Skeletal muscle satellite cell (primary cell): Measurements from ENCODE around the gene LILRB3. TPM values are rescaled to one million over a fixed set of nuclear protein-coding genes. Genes with fewer than 3 reads are reported as not detected.
"Not testable (repeated sequence)": the region's sequence is repeated elsewhere in the genome, so short reads cannot be mapped to it uniquely, and the experiment has no call there.

Experiments
- H3K27me3 ChIP-seq: 2 replicates; pipeline ENCODE4 v1.7.0; 2013; ENCODE audit warnings: low read length; ENCODE audit not compliant: control insufficient read depth, insufficient read depth
- H3K36me3 ChIP-seq: 2 replicates; pipeline ENCODE4 v1.7.0; 2013; ENCODE audit warnings: mild to moderate bottlenecking, control low read depth, low read length; ENCODE audit not compliant: insufficient read depth
- H3K4me1 ChIP-seq: 2 replicates; pipeline ENCODE4 v1.7.0; 2013; ENCODE audit warnings: low read length; ENCODE audit not compliant: control insufficient read depth, insufficient read depth
- H3K4me2 ChIP-seq: 2 replicates; pipeline ENCODE4 v1.7.0; 2013; ENCODE audit warnings: mild to moderate bottlenecking, low read length
- H3K4me3 ChIP-seq: 2 replicates; pipeline ENCODE4 v1.7.0; 2013; ENCODE audit warnings: low read length
- H3K9ac ChIP-seq: 2 replicates; pipeline ENCODE4 v1.7.0; 2013; ENCODE audit warnings: mild to moderate bottlenecking, low read depth, low read length, moderate library complexity
- H3K9me3 ChIP-seq: replicated peaks from 2 replicates; pipeline ENCODE4 v1.7.0; 2013; ENCODE audit warnings: mild to moderate bottlenecking, control low read depth, low read length
- total RNA-seq: library from RNA; depleted of rRNA; stranded (reverse); fragments of >200 nt; gene quantifications from 2 replicates; pipeline ENCODE4 v1.2.3, GENCODE V29; 2012; rRNA removed

LILRB3 gene
- total RNA-seq: under 0.01 and 0.25 TPM in 2 replicates

- not testable (repeated sequence) for H3K9ac ChIP-seq, H3K4me2 ChIP-seq, H3K4me3 ChIP-seq, H3K36me3 ChIP-seq, H3K4me1 ChIP-seq, H3K9me3 ChIP-seq, H3K27me3 ChIP-seq
Observed at GRCh38 chr19:54222474-54223276, at the start of gene LILRB3. TSS of gene LILRB3 (minus strand) at chr19:54223007. CDS start at chr19:54222976, 31 bp downstream.

GRCh38 chr19:54272181-54272580 is 49.4 kb upstream of the LILRB3 start:
- H3K27me3 ChIP-seq, H3K9me3 ChIP-seq, H3K4me1 ChIP-seq, H3K36me3 ChIP-seq, H3K9ac ChIP-seq, H3K4me2 ChIP-seq, H3K4me3 ChIP-seq: not testable (repeated sequence)

GRCh38 chr19:54271587-54271986 is 48.8 kb upstream of the LILRB3 start:
- not testable (repeated sequence) for H3K4me1 ChIP-seq, H3K9ac ChIP-seq, H3K36me3 ChIP-seq, H3K4me2 ChIP-seq, H3K4me3 ChIP-seq, H3K27me3 ChIP-seq, H3K9me3 ChIP-seq

DNA sequence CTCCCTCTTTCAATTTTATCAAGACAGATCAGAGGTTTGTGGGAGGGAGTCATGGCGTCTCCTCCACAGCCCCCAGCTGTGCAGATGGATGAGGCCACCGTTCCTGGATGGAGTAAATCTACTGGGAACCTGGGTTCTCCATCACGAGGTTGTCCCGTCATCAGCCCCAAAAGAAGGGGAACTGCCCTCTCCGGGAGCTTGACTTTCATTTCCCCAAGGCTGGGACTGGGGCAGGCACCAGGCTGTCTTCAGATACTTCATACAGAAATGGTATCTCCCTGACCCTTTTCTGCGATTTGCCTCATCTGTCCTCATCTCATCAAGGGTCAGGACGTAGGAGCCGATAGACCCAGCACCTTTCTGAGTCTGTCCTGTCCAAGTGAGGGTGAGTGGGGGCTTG is 48.3 kb upstream of the LILRB3 start:
- no peak overlapping the region for H3K4me2 ChIP-seq
- H3K4me3 ChIP-seq: no peak overlapping the region
- H3K9me3 ChIP-seq: no peaks in the 10 kb centered on the region
- H3K36me3 ChIP-seq: no peaks in the 10 kb centered on the region
- H3K9ac ChIP-seq: no peak overlapping the region
- peaks cover 3% of the 10 kb centered on the region for H3K27me3 ChIP-seq
- H3K4me1 ChIP-seq: no peaks in the 10 kb centered on the region

DNA sequence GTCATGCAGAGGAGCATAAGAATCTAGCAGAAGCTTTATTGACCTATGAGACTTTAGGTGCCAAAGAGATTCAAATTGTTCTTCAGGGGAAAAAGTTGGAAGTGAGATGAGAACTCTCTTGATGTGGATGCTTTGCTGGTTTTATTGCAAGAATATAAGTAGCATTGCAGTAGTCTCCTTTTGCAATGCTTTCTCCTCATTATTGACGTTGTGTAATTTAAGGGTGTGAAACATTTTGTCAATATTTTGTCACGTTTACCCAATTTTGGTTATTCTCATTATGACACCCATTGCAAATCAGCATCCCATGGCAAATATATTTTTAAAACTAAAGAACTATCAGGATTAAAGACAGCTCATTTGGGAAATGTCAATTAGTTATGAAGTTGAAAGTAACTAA is 46.1 kb upstream of the LILRB3 start:
- Histone ChIP-seq H3K4me3 (no peak overlapping the region), H3K9me3 (no peaks in the 10 kb centered on the region), H3K4me2 (no peak overlapping the region), H3K4me1 (no peaks in the 10 kb centered on the region), H3K36me3 (no peaks in the 10 kb centered on the region), H3K27me3 (peaks cover 3% of the 10 kb centered on the region), H3K9ac (no peak overlapping the region)

DNA sequence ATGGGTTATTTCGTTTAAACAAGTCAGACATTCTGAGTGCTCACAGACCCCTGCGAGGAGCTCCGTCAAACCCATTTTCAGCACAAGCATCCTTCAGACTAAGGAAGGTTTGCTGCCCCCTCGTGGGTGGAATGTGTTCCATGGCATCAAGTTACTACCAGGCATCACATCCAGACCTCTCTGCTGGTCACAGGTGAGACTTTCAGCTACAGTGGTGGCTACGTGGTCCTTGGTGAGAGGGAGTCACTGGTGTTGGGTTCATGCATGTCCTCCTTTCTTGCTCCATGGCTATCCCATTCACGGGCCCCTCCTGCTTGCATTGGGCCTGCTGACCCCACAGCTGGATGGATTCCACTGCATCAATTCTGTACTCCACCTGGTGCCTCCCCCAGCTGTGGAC is 43.3 kb upstream of the LILRB3 start:
- Histone ChIP-seq H3K4me2 (no peak overlapping the region), H3K9me3 (no peaks in the 10 kb centered on the region), H3K9ac (no peak overlapping the region), H3K27me3 (no peaks in the 10 kb centered on the region), H3K4me1 (no peaks in the 10 kb centered on the region), H3K4me3 (no peak overlapping the region), H3K36me3 (no peaks in the 10 kb centered on the region)

DNA sequence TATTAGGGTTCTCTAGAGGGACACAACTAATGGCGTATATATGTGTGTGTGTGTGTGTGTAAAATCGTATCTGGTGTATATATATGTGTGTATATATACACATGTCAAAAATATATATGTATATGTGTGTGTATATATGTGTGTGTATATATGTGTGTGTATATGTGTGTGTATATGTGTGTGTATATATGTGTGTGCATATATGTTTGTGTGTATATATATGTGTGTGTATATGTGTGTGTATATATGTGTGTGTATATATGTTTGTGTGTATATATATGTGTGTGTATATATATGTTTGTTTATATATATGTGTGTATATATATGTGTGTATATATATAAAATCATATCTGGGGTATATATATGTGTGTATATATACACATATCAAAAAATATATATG is 39.7 kb upstream of the LILRB3 start:
- H3K9me3 ChIP-seq: no peaks in the 10 kb centered on the region
- H3K27me3 ChIP-seq: peaks cover 4% of the 10 kb centered on the region
- no peaks in the 10 kb centered on the region for H3K36me3 ChIP-seq
- no peak overlapping the region for H3K9ac ChIP-seq
- H3K4me3 ChIP-seq: no peak overlapping the region
- no peaks in the 10 kb centered on the region for H3K4me1 ChIP-seq
- no peak overlapping the region for H3K4me2 ChIP-seq

GRCh38 chr19:54262066-54262465 is 39.3 kb upstream of the LILRB3 start:
- no peaks in the 10 kb centered on the region for H3K36me3 ChIP-seq
- no peaks in the 10 kb centered on the region for H3K9me3 ChIP-seq
- no peak overlapping the region for H3K4me3 ChIP-seq
- no peak overlapping the region for H3K4me2 ChIP-seq
- no peak overlapping the region for H3K9ac ChIP-seq
- peaks cover 8% of the 10 kb centered on the region for H3K27me3 ChIP-seq
- H3K4me1 ChIP-seq: no peaks in the 10 kb centered on the region

- H3K9me3 ChIP-seq: no peaks in the 10 kb centered on the region
- H3K36me3 ChIP-seq: no peaks in the 10 kb centered on the region
- peaks cover 19% of the 10 kb centered on the region for H3K27me3 ChIP-seq
- H3K4me2 ChIP-seq: no peak within 1 kb of the TSS
- H3K9ac ChIP-seq: no peak within 1 kb of the TSS
- H3K4me3 ChIP-seq: no peak within 1 kb of the TSS
- H3K4me1 ChIP-seq: no peaks in the 10 kb centered on the region
Observed at GRCh38 chr19:54257116-54257480, 34.3 kb upstream of the LILRB3 start, which contains the start of gene LILRB5. TSS of gene LILRB5 (minus strand) at chr19:54257273. CDS start at chr19:54257193, 80 bp downstream.

DNA sequence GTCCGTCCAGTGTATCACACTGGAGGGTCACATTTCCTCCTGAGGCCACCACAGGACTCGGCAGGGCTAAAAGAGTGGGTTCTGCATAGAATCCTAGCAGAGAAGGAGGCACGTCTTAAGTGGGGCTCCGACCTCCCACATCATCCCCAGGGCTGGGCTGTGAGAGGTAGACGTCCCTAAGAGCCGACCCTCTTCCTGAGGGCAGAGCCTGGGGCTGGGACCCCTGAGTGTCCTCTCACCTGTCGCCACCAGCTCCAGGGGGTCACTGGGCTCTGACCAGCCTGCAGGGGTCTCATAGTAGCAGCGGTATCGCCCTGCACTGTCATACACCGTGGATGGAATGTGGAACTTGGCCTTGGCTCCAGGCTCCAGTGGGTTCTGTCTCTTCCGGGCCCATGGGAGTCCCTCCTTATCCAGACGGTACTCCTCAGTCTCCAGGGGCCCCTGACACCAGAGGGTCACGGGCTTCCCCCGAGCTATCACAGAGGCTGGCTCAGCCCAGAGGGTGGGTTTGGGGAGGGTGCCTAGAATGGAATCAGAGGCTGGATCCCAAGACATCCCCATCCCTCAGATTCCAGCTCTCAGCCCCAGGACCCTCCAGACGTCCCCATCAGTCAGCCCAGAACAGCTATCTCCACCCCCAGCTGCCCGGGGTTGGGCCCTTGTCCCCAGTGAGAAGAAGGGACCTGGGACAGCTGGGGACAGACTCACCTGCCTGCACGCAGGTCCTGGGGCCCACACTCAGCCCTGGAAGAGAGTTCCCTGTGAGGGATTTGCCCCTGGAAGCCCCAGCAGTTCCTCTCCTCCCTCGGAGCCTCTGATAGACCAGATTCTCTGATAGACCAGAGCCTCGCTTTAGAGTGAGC is 33.7 kb upstream of the LILRB3 start:
- H3K4me1 ChIP-seq: no peaks in the 10 kb centered on the region
- H3K4me2 ChIP-seq: no peak overlapping the region
- no peaks in the 10 kb centered on the region for H3K9me3 ChIP-seq
- no peaks in the 10 kb centered on the region for H3K36me3 ChIP-seq
- H3K9ac ChIP-seq: no peak overlapping the region
- peaks cover 19% of the 10 kb centered on the region for H3K27me3 ChIP-seq
- H3K4me3 ChIP-seq: no peak overlapping the region

GRCh38 chr19:54255105-54255775 is 32.4 kb upstream of the LILRB3 start:
- Histone ChIP-seq H3K4me3 (no peak overlapping the region), H3K36me3 (no peaks in the 10 kb centered on the region), H3K4me1 (no peaks in the 10 kb centered on the region), H3K4me2 (no peak overlapping the region), H3K9me3 (no peaks in the 10 kb centered on the region), H3K27me3 (peaks cover 19% of the 10 kb centered on the region), H3K9ac (no peak overlapping the region)
